ENCODE measurements around the gene SMIM26. TPM values are rescaled to one million over a fixed set of nuclear protein-coding genes. Genes with fewer than 3 reads are reported as not detected.

Gene SMIM26
- total RNA-seq, 1 donor from 2014 or later, result 85.2 TPM

GRCh38 chr20:18577942-18578341 is 10.7 kb downstream of the SMIM26 start:
- no peaks in the 10 kb centered on the region for H3K4me1 ChIP-seq
- H3K9me3 ChIP-seq, result no peaks in the 10 kb centered on the region
- TF ChIP-seq POLR2AphosphoS5 (IDR thresholded peaks at IDR 0.05; ENCODE audit: insufficient read depth in 1 of 2, low read depth in 1 of 2) (no peak), POLR2A (IDR thresholded peaks at IDR 0.05) (no peak), CTCF (IDR thresholded peaks at IDR 0.05) (no peak)
- DNase-seq (ENCODE audit: extremely low spot score in 2 of 2), result no peak
- no peak overlapping the region for H3K27ac ChIP-seq
- no peak overlapping the region for H3K4me3 ChIP-seq
- intact Hi-C loops (cut with DNase I), result no loop called here
- no peaks in the 10 kb centered on the region for H3K27me3 ChIP-seq
- H3K36me3 ChIP-seq, result no peaks in the 10 kb centered on the region

- H3K4me1 ChIP-seq, result no peaks in the 10 kb centered on the region
- H3K36me3 ChIP-seq, result no peaks in the 10 kb centered on the region
- H3K9me3 ChIP-seq, result no peaks in the 10 kb centered on the region
- TF ChIP-seq CTCF (IDR thresholded peaks at IDR 0.05), result no peak
- no peak for TF ChIP-seq POLR2AphosphoS5 (IDR thresholded peaks at IDR 0.05; ENCODE audit: insufficient read depth in 1 of 2, low read depth in 1 of 2)
- TF ChIP-seq POLR2A (IDR thresholded peaks at IDR 0.05), result no peak
- no peaks in the 10 kb centered on the region for H3K27me3 ChIP-seq
- intact Hi-C loops (cut with DNase I), result no loop called here
- no peak overlapping the region for H3K4me3 ChIP-seq
- no peak overlapping the region for H3K27ac ChIP-seq
- no peak for DNase-seq (ENCODE audit: extremely low spot score in 2 of 2)
Measured at GRCh38 chr20:18578581-18578980, 11.3 kb downstream of the SMIM26 start.

GRCh38 chr20:18580012-18580411 is 12.8 kb downstream of the SMIM26 start:
- Histone ChIP-seq H3K36me3 (no peaks in the 10 kb centered on the region), H3K9me3 (no peaks in the 10 kb centered on the region), H3K27me3 (no peaks in the 10 kb centered on the region), H3K4me1 (no peaks in the 10 kb centered on the region), H3K27ac (no peak overlapping the region), H3K4me3 (no peak overlapping the region)
- TF ChIP-seq POLR2AphosphoS5 (IDR thresholded peaks at IDR 0.05; ENCODE audit: insufficient read depth in 1 of 2, low read depth in 1 of 2), result no peak
- TF ChIP-seq POLR2A (IDR thresholded peaks at IDR 0.05), result no peak
- TF ChIP-seq CTCF (IDR thresholded peaks at IDR 0.05), result no peak
- intact Hi-C loops (cut with DNase I), result no loop called here
- DNase-seq (ENCODE audit: extremely low spot score in 2 of 2), result no peak

GRCh38 chr20:18585134-18585533 is 17.9 kb downstream of the SMIM26 start:
- no peak for TF ChIP-seq POLR2AphosphoS5 (IDR thresholded peaks at IDR 0.05; ENCODE audit: insufficient read depth in 1 of 2, low read depth in 1 of 2)
- no peak for TF ChIP-seq CTCF (IDR thresholded peaks at IDR 0.05)
- intact Hi-C loops (cut with DNase I), result no loop called here
- no peaks in the 10 kb centered on the region for H3K9me3 ChIP-seq

GRCh38 chr20:18587665-18588573 is 20.7 kb downstream of the SMIM26 start, which contains the start of gene DTD1:
Gene DTD1 (plus strand): TSS chr20:18588054. CDS start chr20:18588073, 19 bp downstream.
- Histone ChIP-seq H3K9me3 (no peaks in the 10 kb centered on the region), H3K27ac (peak within 1 kb of the TSS; percentile 67), H3K36me3 (no peaks in the 10 kb centered on the region), H3K27me3 (no peaks in the 10 kb centered on the region), H3K4me1 (peaks cover 17% of the 10 kb centered on the region), H3K4me3 (peak within 1 kb of the TSS; percentile 64 to 82)
- no peak for DNase-seq (ENCODE audit: extremely low spot score in 2 of 2)
- peak in 1 of 2 donors; percentile 25 for TF ChIP-seq POLR2A (IDR thresholded peaks at IDR 0.05)
- peak; percentile 40 to 69 (median 47) for TF ChIP-seq CTCF (IDR thresholded peaks at IDR 0.05)
- peak in 1 of 2 donors; percentile 6 for TF ChIP-seq POLR2AphosphoS5 (IDR thresholded peaks at IDR 0.05; ENCODE audit: insufficient read depth in 1 of 2, low read depth in 1 of 2)
- intact Hi-C loops (cut with DNase I), result no loop called here

More at GRCh38 chr20:18585134-18585533, 17.9 kb downstream of the SMIM26 start:
- DNase-seq (ENCODE audit: extremely low spot score in 2 of 2), result no peak
- H3K36me3 ChIP-seq, result no peaks in the 10 kb centered on the region
- no peak overlapping the region for H3K27ac ChIP-seq
- no peak overlapping the region for H3K4me3 ChIP-seq
- no peaks in the 10 kb centered on the region for H3K27me3 ChIP-seq
- peaks cover 17% of the 10 kb centered on the region for H3K4me1 ChIP-seq
